Uterus (tissue), 2 donors: ENCODE data around the gene FNDC1.

Experiments
- POLR2A ChIP-seq, 2 donors: fragments of 450-650 bp; IDR thresholded peaks; one replicate each; pipeline ENCODE4 v1.6.1; 2016; ENCODE audit warnings: antibody characterized with exemption in 2 of 2, mild to moderate bottlenecking in 1 of 2, moderate library complexity in 1 of 2
- TF ChIP-seq, protein P1 (sequence below), 4 experiments: fragments of 200-600 bp in 2 of 4; fragments of 450-650 bp in 2 of 4; sonication (generic) in 2 of 4; IDR thresholded peaks; one replicate each; pipeline ENCODE4 v1.5.1; 2016 to 2019; ENCODE audit warnings: antibody characterized with exemption in 4 of 4, mild to moderate bottlenecking in 2 of 4, moderate library complexity in 1 of 4

DNA sequence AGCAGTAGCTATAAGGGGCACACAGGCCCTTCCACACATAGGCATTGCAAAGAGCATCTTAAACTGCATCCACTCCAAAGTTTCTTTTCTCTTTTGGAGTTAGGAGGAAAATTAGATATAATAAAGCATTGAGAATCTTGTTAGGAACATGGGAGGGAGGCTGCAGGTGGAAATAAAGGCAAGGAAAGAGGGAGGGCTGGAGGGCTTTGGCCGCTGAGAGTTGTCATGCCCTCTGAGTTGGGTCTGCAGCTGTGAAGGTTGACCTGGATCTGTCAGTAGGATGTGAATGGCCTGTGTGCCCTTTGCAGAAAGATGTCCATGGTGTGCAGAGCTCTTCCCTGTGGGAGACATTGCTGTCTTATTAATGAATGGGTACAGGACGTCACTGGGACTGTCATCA, 134.0 kb downstream of the FNDC1 start:
- TF ChIP-seq, protein P1, sequence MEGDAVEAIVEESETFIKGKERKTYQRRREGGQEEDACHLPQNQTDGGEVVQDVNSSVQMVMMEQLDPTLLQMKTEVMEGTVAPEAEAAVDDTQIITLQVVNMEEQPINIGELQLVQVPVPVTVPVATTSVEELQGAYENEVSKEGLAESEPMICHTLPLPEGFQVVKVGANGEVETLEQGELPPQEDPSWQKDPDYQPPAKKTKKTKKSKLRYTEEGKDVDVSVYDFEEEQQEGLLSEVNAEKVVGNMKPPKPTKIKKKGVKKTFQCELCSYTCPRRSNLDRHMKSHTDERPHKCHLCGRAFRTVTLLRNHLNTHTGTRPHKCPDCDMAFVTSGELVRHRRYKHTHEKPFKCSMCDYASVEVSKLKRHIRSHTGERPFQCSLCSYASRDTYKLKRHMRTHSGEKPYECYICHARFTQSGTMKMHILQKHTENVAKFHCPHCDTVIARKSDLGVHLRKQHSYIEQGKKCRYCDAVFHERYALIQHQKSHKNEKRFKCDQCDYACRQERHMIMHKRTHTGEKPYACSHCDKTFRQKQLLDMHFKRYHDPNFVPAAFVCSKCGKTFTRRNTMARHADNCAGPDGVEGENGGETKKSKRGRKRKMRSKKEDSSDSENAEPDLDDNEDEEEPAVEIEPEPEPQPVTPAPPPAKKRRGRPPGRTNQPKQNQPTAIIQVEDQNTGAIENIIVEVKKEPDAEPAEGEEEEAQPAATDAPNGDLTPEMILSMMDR (IDR thresholded peaks at IDR 0.05) = no peak
- TF ChIP-seq POLR2A (IDR thresholded peaks at IDR 0.05) = no peak
